K562 (cell line): Measurements from ENCODE around the gene NOP10. TPM values are rescaled to one million over a fixed set of nuclear protein-coding genes. Genes with fewer than 3 reads are reported as not detected.

Experiments
- ATAC-seq: fragments of 200-7000 bp; cut with Tn5 transposase; 3 replicates; pipeline ENCODE4 v1.9.1; 2020; ENCODE audit warnings: moderate library complexity
- BruUV-seq: library from RNA; stranded (reverse); fragments of 400-500 nt; replicated peaks from 2 replicates; lab custom pipeline; 2021; lab: Mats Ljungman, UMichigan
- CTCF ChIA-PET: fragments of 300-600 bp; formaldehyde crosslinking; extraction: SDS; loops from one replicate; lab custom pipeline; 2021; ENCODE audit warnings: low intra/inter-chr PET ratio; lab: Yijun Ruan, JAX
- POLR2A ChIA-PET: fragments of 300-600, 350-650 bp; sonication (Branson Sonifier 250); formaldehyde crosslinking; extraction: SDS; loops from one replicate; lab custom pipeline; 2021; ENCODE audit warnings: antibody characterized with exemption, inconsistent platforms; lab: Yijun Ruan, JAX
- DNase-seq, 4 experiments: peaks; one replicate each; pipeline versions ENCODE4 v3.0.0 to v3.0.0-alpha.2; 2011 to 2018; ENCODE audit warnings: low spot score in 3 of 4, mixed read lengths in 3 of 4; ENCODE audit errors: extremely low read depth in 1 of 4
- FAIRE-seq: peaks from 2 replicates; lab custom pipeline; 2011; peaks lifted over from hg19 to GRCh38; lab: Jason Lieb, UNC
- H2AFZ ChIP-seq: 2 replicates; pipeline ENCODE4 v1.6.0; 2011; ENCODE audit warnings: low read depth, low read length, control low read depth, inconsistent platforms
- H3K27ac ChIP-seq: fragments of 200-600 bp; 3 replicates; pipeline ENCODE4 v1.8.0; 2011; ENCODE audit warnings: low read depth, mild to moderate bottlenecking, control low read depth, inconsistent platforms, low read length, moderate library complexity, mixed read lengths; ENCODE audit errors: extremely low read depth
- H3K27me3 ChIP-seq, 2 experiments: fragments of 300-600 bp in 1 of 2; 2 replicates in 1 of 2; 3 replicates in 1 of 2; pipeline versions ENCODE4 v1.6.0 to v1.8.0; 2011; ENCODE audit warnings: inconsistent platforms in 2 of 2, low read length in 2 of 2, mild to moderate bottlenecking in 1 of 2, mixed read lengths in 1 of 2, moderate library complexity in 1 of 2; ENCODE audit not compliant: control insufficient read depth in 2 of 2, insufficient read depth in 2 of 2
- H3K36me3 ChIP-seq: fragments of 300-600 bp; 3 replicates; pipeline ENCODE4 v1.8.0; 2011; ENCODE audit warnings: mild to moderate bottlenecking, low read length, inconsistent platforms; ENCODE audit not compliant: control insufficient read depth, insufficient read depth
- H3K4me1 ChIP-seq, 2 experiments: fragments of 200-600 bp in 1 of 2; replicated peaks in 1 of 2; 2 replicates in 1 of 2; 3 replicates in 1 of 2; pipeline versions ENCODE4 v1.5.1 to v1.8.0; 2011; ENCODE audit warnings: inconsistent platforms in 2 of 2, low read length in 2 of 2, mild to moderate bottlenecking in 1 of 2, mixed read lengths in 1 of 2, moderate library complexity in 1 of 2; ENCODE audit not compliant: control insufficient read depth in 2 of 2, insufficient read depth in 2 of 2
- H3K4me2 ChIP-seq: 2 replicates; pipeline ENCODE4 v1.6.1; 2011; ENCODE audit warnings: low read length, control low read depth, inconsistent platforms, mixed read lengths; ENCODE audit not compliant: insufficient read depth
- H3K4me3 ChIP-seq: fragments of 200-600 bp; sonication (generic), shearing (Covaris generic); 2 replicates; pipeline ENCODE4 v1.5.1; 2016; ENCODE audit warnings: control low read depth, inconsistent platforms
- H3K79me2 ChIP-seq: fragments of 200-600 bp; 3 replicates; pipeline ENCODE4 v1.8.0; 2011; ENCODE audit warnings: low read length, inconsistent platforms; ENCODE audit not compliant: control insufficient read depth, insufficient read depth
- H3K9ac ChIP-seq, 2 experiments: 2 replicates each; pipeline versions ENCODE4 v1.6.0 to v1.6.1; 2011; ENCODE audit warnings: low read depth in 2 of 2, low read length in 2 of 2, control low read depth in 1 of 2, inconsistent platforms in 1 of 2, mild to moderate bottlenecking in 1 of 2, mixed read lengths in 1 of 2; ENCODE audit not compliant: insufficient read depth in 1 of 2
- H3K9me1 ChIP-seq: one replicate; pipeline ENCODE4 v1.6.0; 2011; ENCODE audit warnings: inconsistent platforms, mild to moderate bottlenecking, low read length, moderate library complexity; ENCODE audit not compliant: control insufficient read depth, insufficient read depth
- H3K9me3 ChIP-seq: replicated peaks from 2 replicates; pipeline ENCODE4 v1.5.1; 2011; ENCODE audit warnings: low read depth, low read length, inconsistent platforms; ENCODE audit not compliant: control insufficient read depth, insufficient read depth
- H4K20me1 ChIP-seq: replicated peaks from 2 replicates; pipeline ENCODE4 v1.6.1; 2011; ENCODE audit warnings: low read length, inconsistent platforms, mixed read lengths; ENCODE audit not compliant: control insufficient read depth, insufficient read depth
- HMG20B ChIP-seq: fragments of 250-450 bp; sonication (Bioruptor Pico); IDR thresholded peaks from 2 replicates; pipeline ENCODE4 v1.5.0; 2021; ENCODE audit warnings: mild to moderate bottlenecking
- HMGN3 ChIP-seq: IDR thresholded peaks from 2 replicates; pipeline ENCODE4 v1.6.1; 2011; ENCODE audit warnings: borderline replicate concordance, low read depth, mild to moderate bottlenecking, mixed read lengths, low read length; ENCODE audit not compliant: insufficient read length; ENCODE audit errors: extremely low read depth
- KDM5B ChIP-seq: fragments of 200-600 bp; sonication (generic); IDR thresholded peaks from 2 replicates; pipeline ENCODE4 v1.6.1; 2012; ENCODE audit warnings: low read depth, mild to moderate bottlenecking, moderate library complexity, low read length, control low read depth, inconsistent platforms; ENCODE audit not compliant: insufficient replicate concordance
- LARP7 ChIP-seq: fragments of 450-650 bp; IDR thresholded peaks from 2 replicates; pipeline ENCODE4 v1.6.1; 2016
- TAF1 ChIP-seq: IDR thresholded peaks from 2 replicates; pipeline ENCODE4 v1.6.1; 2011; ENCODE audit warnings: mild to moderate bottlenecking, low read length, moderate library complexity; ENCODE audit not compliant: insufficient read depth, control insufficient read depth, severe bottlenecking; ENCODE audit errors: extremely low read depth
- WGBS: fragments of 100-300 bp; shearing (Covaris generic); methylation state at CpG from one replicate; pipeline ENCODE4 v1.1.6; 2016; ENCODE audit warnings: low coverage, mixed read lengths; ENCODE audit not compliant: insufficient coverage; ENCODE audit errors: missing lambda C conversion rate; 5-methylcytosine and 5-hydroxymethylcytosine counted together
- in situ Hi-C: fragments of 300-500 bp; cut with MboI; formaldehyde crosslinking; loops from 4 replicates; pipeline ENCODE4 v1.15.0; 2018; ENCODE audit warnings: inconsistent platforms, mixed read lengths
- intact Hi-C: fragments of 100-400 bp; cut with micrococcal nuclease; formaldehyde crosslinking; loops from 2 replicates; pipeline ENCODE4 v1.14.2; 2022
- polyA plus RNA-seq, 8 experiments: library from polyadenylated mRNA; depleted of rRNA in 4 of 8; stranded (reverse) in 5 of 8; unstranded in 3 of 8; fragments of >200 nt; fragmentation: Nextera tagmentation in 2 of 8; fragmentation: Illumina TruSeq in 1 of 8; extraction: Ambion mirVana in 2 of 8; extraction: Trizol in 1 of 8; gene quantifications; 2 replicates each; pipeline versions ENCODE4 v1.2.1 to v1.2.3, GENCODE V29; 2011 to 2014; ENCODE audit warnings: inconsistent platforms in 1 of 8, missing spikeins in 1 of 8
- total RNA-seq, 7 experiments: library from RNA; depleted of rRNA in 6 of 7; stranded (reverse); fragments of >200 nt in 6 of 7; fragmentation: Illumina TruSeq in 2 of 7; extraction: Trizol in 2 of 7; gene quantifications; 2 replicates each; pipeline versions ENCODE4 v1.2.1 to v1.2.3, GENCODE V29; 2011 to 2021; ENCODE audit warnings: low replicate concordance in 1 of 7

The NOP10 gene
- total and polyA plus RNA-seq, 9 of the 15 experiments (the other 6 are each of a cell fraction or from before 2014, with no cell fraction given), result 250 to 1,663 (median 449) TPM

- Histone ChIP-seq H3K4me1 (peaks cover 2 to 4% of the 10 kb centered on the region in 2 experiments; a peak in 2 of 5 replicates), H3K4me2 (no peak overlapping the region), H3K27me3 (no peaks in the 10 kb centered on the region), H3K4me3 (no peak overlapping the region), H2AFZ (no peak overlapping the region), H3K9me3 (no peaks in the 10 kb centered on the region), H3K9me1 (no peaks in the 10 kb centered on the region), H3K27ac (no peak overlapping the region), H3K79me2 (no peaks in the 10 kb centered on the region), H3K36me3 (peaks cover 45% of the 10 kb centered on the region; the same call in 2 of the 3 replicates), H3K9ac (no peak overlapping the region), H4K20me1 (no peaks in the 10 kb centered on the region)
- ChIA-PET POLR2A (interaction anchor here (0.6 to 2.7 kb wide), 4 partner anchors 12 to 127 kb away, joined by 3 to 9 read pairs (median 4); partner anchors contain the start of gene SLC12A6), CTCF (no interaction called here)
- TF ChIP-seq HMGN3, result no peak
- TF ChIP-seq HMG20B, result no peak
- DNase-seq (no peak), ATAC-seq (no peak), FAIRE-seq (no peak)
- BruUV-seq, result no TSS peak
- intact Hi-C loops (no loop called here), in situ Hi-C loops (loop anchor here (10.0 kb wide), 1 partner anchor 295 kb away; no protein-coding TSS in a partner anchor)
- 100% methylated on average over 1 of the region's 1 CpG for WGBS
Measured at GRCh38 chr15:34360298-34360697, 17.4 kb upstream of the NOP10 start.

DNA sequence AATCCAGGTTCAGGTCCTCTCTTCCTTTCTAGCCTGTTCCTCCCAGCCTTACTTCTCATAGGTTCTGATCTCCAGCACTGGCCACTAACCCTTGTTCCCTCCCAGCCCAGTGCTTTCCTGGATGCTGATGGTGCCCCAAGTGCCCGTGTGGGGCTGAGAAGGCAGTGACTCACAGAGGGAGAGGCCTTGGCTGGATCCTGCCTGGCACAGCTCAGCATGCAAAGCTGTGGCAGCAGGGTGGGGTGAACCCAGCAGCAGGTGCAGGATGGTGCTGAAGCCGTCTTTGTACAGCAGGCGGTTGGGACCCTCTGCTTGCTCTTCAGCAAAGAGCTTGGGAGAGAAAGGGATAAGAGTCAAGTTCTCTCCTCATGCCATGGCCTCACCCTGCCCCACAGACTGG, 16.5 kb upstream of the NOP10 start:
- Histone ChIP-seq H3K36me3 (peaks cover 43% of the 10 kb centered on the region; the same call in 2 of the 3 replicates), H3K9ac (no peak overlapping the region), H3K9me3 (no peaks in the 10 kb centered on the region), H3K79me2 (no peaks in the 10 kb centered on the region), H3K9me1 (no peaks in the 10 kb centered on the region), H3K4me1 (peaks cover 0 to 2% of the 10 kb centered on the region in 2 experiments; a peak in 1 of 5 replicates), H3K4me3 (no peak overlapping the region), H2AFZ (no peak overlapping the region), H3K27me3 (peaks cover 0 to 1% of the 10 kb centered on the region in 2 experiments; a peak in 1 of 5 replicates), H3K4me2 (no peak overlapping the region), H3K27ac (no peak overlapping the region), H4K20me1 (no peaks in the 10 kb centered on the region)
- FAIRE-seq (no peak), ATAC-seq (no peak), DNase-seq (no peak)
- POLR2A ChIA-PET, result interaction anchor here (1.0 to 2.7 kb wide), 3 partner anchors 21 to 126 kb away, joined by 3 to 9 read pairs (median 4); partner anchors contain the start of gene SLC12A6
- CTCF ChIA-PET, result no interaction called here
- intact Hi-C loops, result no loop called here
- in situ Hi-C loops, result no loop called here
- BruUV-seq, result TSS peak; percentile 16
- 76% methylated on average over 3 of the region's 3 CpGs for WGBS
- no peak for TF ChIP-seq LARP7
- TF ChIP-seq KDM5B, result no peak
- TF ChIP-seq TAF1, result no peak
